CD14-positive monocyte (primary cell): Measurements from ENCODE around the gene PLCD1. TPM values are rescaled to one million over a fixed set of nuclear protein-coding genes. Genes with fewer than 3 reads are reported as not detected.

ENCODE experiments used
- DNase-seq, 3 donors: peaks; one replicate each; pipeline ENCODE4 v3.0.0-alpha.2; 2011 to 2022
- H2AFZ ChIP-seq: 2 replicates; pipeline ENCODE4 v1.6.0; 2012; ENCODE audit warnings: mild to moderate bottlenecking, low read depth, low read length, inconsistent platforms; ENCODE audit not compliant: insufficient read depth, poor library complexity, severe bottlenecking
- H3K27ac ChIP-seq, 2 donors: 1 replicate in 1 of 2; 2 replicates in 1 of 2; pipeline ENCODE4 v1.5.1; 2012 to 2013; ENCODE audit warnings: low read length in 2 of 2, control low read depth in 1 of 2, inconsistent platforms in 1 of 2, low read depth in 1 of 2, mild to moderate bottlenecking in 1 of 2
- H3K27me3 ChIP-seq, 2 donors: one replicate each; pipeline versions ENCODE4 v1.6.0 to v1.6.1; 2011 to 2013; ENCODE audit warnings: low read length in 2 of 2; ENCODE audit not compliant: control insufficient read depth in 2 of 2, insufficient read depth in 2 of 2
- H3K36me3 ChIP-seq, 2 donors: replicated peaks in 1 of 2; 1 replicate in 1 of 2; 2 replicates in 1 of 2; pipeline versions ENCODE4 v1.5.1 to v1.6.1; 2012 to 2013; ENCODE audit warnings: low read length in 2 of 2, control low read depth in 1 of 2, inconsistent platforms in 1 of 2, mild to moderate bottlenecking in 1 of 2; ENCODE audit not compliant: insufficient read depth in 2 of 2, control insufficient read depth in 1 of 2
- H3K4me1 ChIP-seq, 2 donors: 1 replicate in 1 of 2; 2 replicates in 1 of 2; pipeline versions ENCODE4 v1.5.1 to v1.6.1; 2012 to 2013; ENCODE audit warnings: low read length in 2 of 2, control low read depth in 1 of 2, inconsistent platforms in 1 of 2, mild to moderate bottlenecking in 1 of 2, moderate library complexity in 1 of 2; ENCODE audit not compliant: insufficient read depth in 2 of 2, control insufficient read depth in 1 of 2
- H3K4me2 ChIP-seq: replicated peaks from 2 replicates; pipeline ENCODE3; 2012; ENCODE audit warnings: low read length, moderate library complexity, mild to moderate bottlenecking; ENCODE audit not compliant: poor library complexity, severe bottlenecking; ENCODE audit errors: extremely low read depth
- H3K4me3 ChIP-seq, 3 experiments: fragments of 200-600 bp in 1 of 3; sonication (generic) in 1 of 3; replicated peaks in 1 of 3; 1 replicate in 2 of 3; 2 replicates in 1 of 3; pipeline ENCODE4 v1.5.1; 2011 to 2013; ENCODE audit warnings: low read length in 3 of 3, mild to moderate bottlenecking in 3 of 3, control low read depth in 2 of 3, low read depth in 2 of 3, inconsistent platforms in 1 of 3, moderate library complexity in 1 of 3
- H3K79me2 ChIP-seq: 2 replicates; pipeline ENCODE4 v1.6.0; 2012; ENCODE audit warnings: mild to moderate bottlenecking, control low read depth, inconsistent platforms, low read length, moderate library complexity; ENCODE audit not compliant: insufficient read depth
- H3K9ac ChIP-seq: 2 replicates; pipeline ENCODE4 v1.6.0; 2017; ENCODE audit warnings: low read length, mild to moderate bottlenecking; ENCODE audit not compliant: insufficient read depth, poor library complexity, severe bottlenecking
- H3K9me3 ChIP-seq, 2 donors: replicated peaks in 1 of 2; 1 replicate in 1 of 2; 2 replicates in 1 of 2; pipeline versions ENCODE4 v1.5.1 to v1.6.1; 2012 to 2013; ENCODE audit warnings: low read length in 2 of 2, control low read depth in 1 of 2; ENCODE audit not compliant: control insufficient read depth in 1 of 2, insufficient read depth in 1 of 2
- H4K20me1 ChIP-seq: 2 replicates; pipeline ENCODE4 v1.6.0; 2012; ENCODE audit warnings: mild to moderate bottlenecking, low read length, control low read depth, moderate library complexity; ENCODE audit not compliant: insufficient read depth
- H3K27ac Mint-ChIP-seq, 7 donors: one replicate each; pipeline ENCODE4 v1.8.0; 2020; ENCODE audit warnings: mild to moderate bottlenecking in 7 of 7, mixed read lengths in 7 of 7, moderate library complexity in 6 of 7, inconsistent platforms in 2 of 7
- H3K27me3 Mint-ChIP-seq, 3 donors: one replicate each; pipeline ENCODE4 v1.8.0; 2021 to 2022; ENCODE audit warnings: low read depth in 3 of 3, mild to moderate bottlenecking in 3 of 3, mixed read lengths in 3 of 3, moderate library complexity in 3 of 3, inconsistent platforms in 1 of 3
- H3K36me3 Mint-ChIP-seq, 2 donors: one replicate each; pipeline ENCODE4 v1.8.0; 2020; ENCODE audit warnings: mixed read lengths in 2 of 2, inconsistent platforms in 1 of 2, mild to moderate bottlenecking in 1 of 2
- H3K4me1 Mint-ChIP-seq: one replicate; pipeline ENCODE4 v1.8.0; 2020; ENCODE audit warnings: mild to moderate bottlenecking, mixed read lengths
- H3K4me3 Mint-ChIP-seq, 2 donors: one replicate each; pipeline ENCODE4 v1.8.0; 2020; ENCODE audit warnings: mild to moderate bottlenecking in 2 of 2, mixed read lengths in 2 of 2, moderate library complexity in 1 of 2
- H3K9me3 Mint-ChIP-seq, 7 donors: one replicate each; pipeline ENCODE4 v1.8.0; 2020 to 2022; ENCODE audit warnings: mixed read lengths in 7 of 7, mild to moderate bottlenecking in 6 of 7, moderate library complexity in 6 of 7, inconsistent platforms in 2 of 7
- CTCF ChIP-seq: fragments of 200-600 bp; IDR thresholded peaks from one replicate; pipeline ENCODE4 v1.8.0; 2022; ENCODE audit warnings: antibody characterized with exemption, mild to moderate bottlenecking
- WGBS: methylation state at CpG from one replicate; pipeline ENCODE4 v1.1.5; 2013; ENCODE audit warnings: missing lambda C conversion rate; ENCODE audit not compliant: insufficient coverage; 5-methylcytosine and 5-hydroxymethylcytosine counted together
- intact Hi-C, 2 donors: fragments of 100-400 bp; cut with micrococcal nuclease; formaldehyde crosslinking; loops; one replicate each; pipeline versions ENCODE4 v1.15.0 to v1.15.1; 2023
- polyA plus RNA-seq, 3 donors: library from polyadenylated mRNA; depleted of rRNA in 1 of 3; unstranded in 2 of 3; stranded (reverse) in 1 of 3; fragments of 300-500 nt in 2 of 3; fragments of >200 nt in 1 of 3; fragmentation: Illumina TruSeq in 2 of 3; gene quantifications; 1 replicate in 2 of 3; 2 replicates in 1 of 3; pipeline ENCODE4 v1.2.3, GENCODE V29; 2012 to 2021

PLCD1 gene
- polyA plus RNA-seq, 3 donors = 4.1 to 6.4 (median 6.0) TPM

GRCh38 chr3:38018296-38019266 lies 10.9 kb downstream of the PLCD1 start:
- peaks cover 6 to 9% (median 8%) of the 10 kb centered on the region in 7 donors for H3K9me3 Mint-ChIP-seq
- no peak overlapping the region for H3K27ac Mint-ChIP-seq
- Histone ChIP-seq H3K4me1 (peaks cover 14 to 16% of the 10 kb centered on the region in 2 donors), H3K36me3 (peaks cover 10 to 17% of the 10 kb centered on the region in 2 donors), H3K4me2 (no peak overlapping the region), H2AFZ (no peak overlapping the region), H4K20me1 (no peaks in the 10 kb centered on the region), H3K27ac (no peak overlapping the region), H3K9me3 (peaks cover 0 to 5% of the 10 kb centered on the region in 2 donors), H3K79me2 (no peaks in the 10 kb centered on the region), H3K9ac (no peak overlapping the region), H3K27me3 (no peaks in the 10 kb centered on the region), H3K4me3 (no peak overlapping the region)
- H3K4me1 Mint-ChIP-seq = peaks cover 23% of the 10 kb centered on the region
- H3K4me3 Mint-ChIP-seq = no peak overlapping the region
- no peak for TF ChIP-seq CTCF
- peaks cover 0 to 3% (median 0%) of the 10 kb centered on the region in 3 donors for H3K27me3 Mint-ChIP-seq
- WGBS = 90% methylated on average over 10 of the region's 13 CpGs
- H3K36me3 Mint-ChIP-seq = peaks cover 30 to 40% of the 10 kb centered on the region in 2 donors
- intact Hi-C loops = no loop called here
- no peak for DNase-seq

- Mint-ChIP-seq H3K36me3 (peaks cover 30 to 40% of the 10 kb centered on the region in 2 donors), H3K27ac (no peak overlapping the region), H3K27me3 (peaks cover 0 to 3% (median 2%) of the 10 kb centered on the region in 3 donors), H3K9me3 (peaks cover 6 to 9% (median 8%) of the 10 kb centered on the region in 7 donors), H3K4me1 (peaks cover 19% of the 10 kb centered on the region), H3K4me3 (no peak overlapping the region)
- Histone ChIP-seq H3K27me3 (no peaks in the 10 kb centered on the region), H3K36me3 (peaks cover 10 to 17% of the 10 kb centered on the region in 2 donors), H3K4me1 (peaks cover 12 to 16% of the 10 kb centered on the region in 2 donors), H3K4me3 (no peak overlapping the region), H3K9me3 (peaks cover 0 to 5% of the 10 kb centered on the region in 2 donors), H2AFZ (no peak overlapping the region), H3K79me2 (no peaks in the 10 kb centered on the region), H3K9ac (no peak overlapping the region), H3K4me2 (no peak overlapping the region), H3K27ac (no peak overlapping the region), H4K20me1 (no peaks in the 10 kb centered on the region)
- WGBS = 86% methylated on average over 7 of the region's 9 CpGs
- intact Hi-C loops = no loop called here
- TF ChIP-seq CTCF = no peak
- no peak for DNase-seq
Measured at GRCh38 chr3:38017445-38018295, 11.8 kb downstream of the PLCD1 start.
